ENCODE measurements around the gene GRB10. TPM values are rescaled to one million over a fixed set of nuclear protein-coding genes. Genes with fewer than 3 reads are reported as not detected.

Gene GRB10
- total RNA-seq, 1 donor from 2014 or later = 33.9 TPM

GRCh38 chr7:50612704-50613103, 170.0 kb downstream of the GRB10 start:
- H3K27ac Mint-ChIP-seq = no peak overlapping the region
- H3K4me1 ChIP-seq = no peaks in the 10 kb centered on the region
- H3K9ac ChIP-seq = no peak overlapping the region
- no peak overlapping the region for H3K4me2 ChIP-seq
- no peaks in the 10 kb centered on the region for H4K20me1 ChIP-seq (ENCODE audit: low read depth)
- TF ChIP-seq, protein P1, sequence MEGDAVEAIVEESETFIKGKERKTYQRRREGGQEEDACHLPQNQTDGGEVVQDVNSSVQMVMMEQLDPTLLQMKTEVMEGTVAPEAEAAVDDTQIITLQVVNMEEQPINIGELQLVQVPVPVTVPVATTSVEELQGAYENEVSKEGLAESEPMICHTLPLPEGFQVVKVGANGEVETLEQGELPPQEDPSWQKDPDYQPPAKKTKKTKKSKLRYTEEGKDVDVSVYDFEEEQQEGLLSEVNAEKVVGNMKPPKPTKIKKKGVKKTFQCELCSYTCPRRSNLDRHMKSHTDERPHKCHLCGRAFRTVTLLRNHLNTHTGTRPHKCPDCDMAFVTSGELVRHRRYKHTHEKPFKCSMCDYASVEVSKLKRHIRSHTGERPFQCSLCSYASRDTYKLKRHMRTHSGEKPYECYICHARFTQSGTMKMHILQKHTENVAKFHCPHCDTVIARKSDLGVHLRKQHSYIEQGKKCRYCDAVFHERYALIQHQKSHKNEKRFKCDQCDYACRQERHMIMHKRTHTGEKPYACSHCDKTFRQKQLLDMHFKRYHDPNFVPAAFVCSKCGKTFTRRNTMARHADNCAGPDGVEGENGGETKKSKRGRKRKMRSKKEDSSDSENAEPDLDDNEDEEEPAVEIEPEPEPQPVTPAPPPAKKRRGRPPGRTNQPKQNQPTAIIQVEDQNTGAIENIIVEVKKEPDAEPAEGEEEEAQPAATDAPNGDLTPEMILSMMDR (IDR thresholded peaks at IDR 0.05) = no peak
- no peak for TF ChIP-seq EZH2 (IDR thresholded peaks at IDR 0.05)
- TF ChIP-seq EZH2phosphoT487 (IDR thresholded peaks at IDR 0.05) = no peak
- no peaks in the 10 kb centered on the region for H3K27me3 ChIP-seq
- H3K36me3 ChIP-seq = no peaks in the 10 kb centered on the region
- no peaks in the 10 kb centered on the region for H3K4me1 Mint-ChIP-seq
- H3K9me3 ChIP-seq (ENCODE audit: low read depth) = no peaks in the 10 kb centered on the region
- H3K36me3 Mint-ChIP-seq = peaks cover 22% of the 10 kb centered on the region
- no peaks in the 10 kb centered on the region for H3K9me3 Mint-ChIP-seq
- no peaks in the 10 kb centered on the region for H3K79me2 ChIP-seq (ENCODE audit: low read depth)
- H3K4me3 ChIP-seq = no peak overlapping the region
- no peak overlapping the region for H3K4me3 Mint-ChIP-seq
- no peaks in the 10 kb centered on the region for H3K27me3 Mint-ChIP-seq (ENCODE audit: insufficient read depth, low read depth)
- no peak for DNase-seq (ENCODE audit: low spot score)
- H3F3A ChIP-seq (ENCODE audit: low read depth) = no peaks in the 10 kb centered on the region
- H3K27ac ChIP-seq = no peak overlapping the region
- H2AFZ ChIP-seq (replicated peaks) = no peak overlapping the region

- H3F3A ChIP-seq (ENCODE audit: low read depth) = no peaks in the 10 kb centered on the region
- H3K9ac ChIP-seq = no peak overlapping the region
- Mint-ChIP-seq H3K27me3 (ENCODE audit: insufficient read depth, low read depth) (no peaks in the 10 kb centered on the region), H3K4me1 (no peaks in the 10 kb centered on the region), H3K4me3 (no peak overlapping the region), H3K9me3 (no peaks in the 10 kb centered on the region), H3K27ac (no peak overlapping the region), H3K36me3 (peaks cover 29% of the 10 kb centered on the region)
- no peaks in the 10 kb centered on the region for H3K27me3 ChIP-seq
- H3K27ac ChIP-seq = no peak overlapping the region
- no peak for DNase-seq (ENCODE audit: low spot score)
- no peaks in the 10 kb centered on the region for H3K9me3 ChIP-seq (ENCODE audit: low read depth)
- TF ChIP-seq EZH2phosphoT487 (IDR thresholded peaks at IDR 0.05) (no peak), EZH2 (IDR thresholded peaks at IDR 0.05) (no peak)
- TF ChIP-seq, protein P1 (IDR thresholded peaks at IDR 0.05) = no peak
- no peaks in the 10 kb centered on the region for H3K4me1 ChIP-seq
- H3K79me2 ChIP-seq (ENCODE audit: low read depth) = no peaks in the 10 kb centered on the region
- H3K4me2 ChIP-seq = no peak overlapping the region
- no peak overlapping the region for H3K4me3 ChIP-seq
- H3K36me3 ChIP-seq = no peaks in the 10 kb centered on the region
- H4K20me1 ChIP-seq (ENCODE audit: low read depth) = no peaks in the 10 kb centered on the region
- no peak overlapping the region for H2AFZ ChIP-seq (replicated peaks)
Measured at GRCh38 chr7:50610521-50611277, 172.0 kb downstream of the GRB10 start.

- H3K9me3 ChIP-seq (ENCODE audit: low read depth) = no peaks in the 10 kb centered on the region
- Mint-ChIP-seq H3K36me3 (peaks cover 34% of the 10 kb centered on the region), H3K4me3 (no peak overlapping the region), H3K4me1 (no peaks in the 10 kb centered on the region), H3K9me3 (no peaks in the 10 kb centered on the region), H3K27ac (no peak overlapping the region), H3K27me3 (ENCODE audit: insufficient read depth, low read depth) (peaks cover 1% of the 10 kb centered on the region)
- no peak overlapping the region for H3K9ac ChIP-seq
- no peaks in the 10 kb centered on the region for H3K4me1 ChIP-seq
- no peak overlapping the region for H3K4me3 ChIP-seq
- H3K4me2 ChIP-seq = no peak overlapping the region
- no peaks in the 10 kb centered on the region for H4K20me1 ChIP-seq (ENCODE audit: low read depth)
- no peaks in the 10 kb centered on the region for H3F3A ChIP-seq (ENCODE audit: low read depth)
- H3K36me3 ChIP-seq = no peaks in the 10 kb centered on the region
- no peak for DNase-seq (ENCODE audit: low spot score)
- no peaks in the 10 kb centered on the region for H3K79me2 ChIP-seq (ENCODE audit: low read depth)
- TF ChIP-seq EZH2 (IDR thresholded peaks at IDR 0.05) (no peak), EZH2phosphoT487 (IDR thresholded peaks at IDR 0.05) (no peak)
- TF ChIP-seq, protein P1 (IDR thresholded peaks at IDR 0.05) = no peak
- no peaks in the 10 kb centered on the region for H3K27me3 ChIP-seq
- no peak overlapping the region for H3K27ac ChIP-seq
- H2AFZ ChIP-seq (replicated peaks) = no peak overlapping the region
Measured at GRCh38 chr7:50608196-50608906, 174.3 kb downstream of the GRB10 start.

Measured in neural progenitor cell (in vitro differentiated cells).